Upper lobe of left lung (tissue), 6 donors: ENCODE results near the gene AGBL4. TPM values are rescaled to one million over a fixed set of nuclear protein-coding genes. Genes with fewer than 3 reads are reported as not detected.

Experiments
- ATAC-seq, 2 donors: fragments of 200-7000 bp; cut with Tn5 transposase; one replicate each; pipeline ENCODE4 v1.9.1; 2022; ENCODE audit warnings: mild to moderate bottlenecking in 2 of 2, moderate library complexity in 2 of 2; ENCODE audit not compliant: low FRiP score in 2 of 2
- DNase-seq, 2 donors: peaks; one replicate each; pipeline ENCODE4 v3.0.0-alpha.2; 2019 to 2020
- H3K27ac ChIP-seq, 4 donors: fragments of 200-600 bp; sonication (generic); one replicate each; pipeline ENCODE4 v1.5.1; 2016 to 2019
- H3K27me3 ChIP-seq, 4 donors: fragments of 200-600 bp; sonication (generic); one replicate each; pipeline ENCODE4 v1.5.1; 2017 to 2019
- H3K36me3 ChIP-seq, 4 donors: fragments of 200-600 bp; sonication (generic); one replicate each; pipeline ENCODE4 v1.5.1; 2016 to 2019
- H3K4me1 ChIP-seq, 4 donors: fragments of 200-600 bp; sonication (generic); one replicate each; pipeline ENCODE4 v1.5.1; 2018 to 2019
- H3K4me3 ChIP-seq, 4 donors: fragments of 200-600 bp; sonication (generic); one replicate each; pipeline ENCODE4 v1.5.1; 2017 to 2019; ENCODE audit warnings: mild to moderate bottlenecking in 2 of 4, moderate library complexity in 1 of 4
- H3K9me3 ChIP-seq, 4 donors: fragments of 200-600 bp; sonication (generic); one replicate each; pipeline ENCODE4 v1.5.1; 2018 to 2019
- EP300 ChIP-seq, 4 donors: sonication (generic); formaldehyde crosslinking; IDR thresholded peaks; one replicate each; pipeline ENCODE4 v1.5.1; 2017; ENCODE audit warnings: antibody characterized with exemption in 4 of 4, control low read depth in 2 of 4
- POLR2A ChIP-seq, 4 donors: fragments of 450-650 bp; IDR thresholded peaks; one replicate each; pipeline ENCODE4 v1.5.1; 2016 to 2017; ENCODE audit warnings: antibody characterized with exemption in 4 of 4, mild to moderate bottlenecking in 2 of 4
- POLR2AphosphoS5 ChIP-seq, 2 donors: sonication (generic); formaldehyde crosslinking; IDR thresholded peaks; one replicate each; pipeline ENCODE4 v1.5.1; 2017; ENCODE audit warnings: antibody characterized with exemption in 2 of 2
- WGBS, 2 donors: methylation state at CpG; one replicate each; pipeline ENCODE4 v1.1.5; 2017 to 2018; 5-methylcytosine and 5-hydroxymethylcytosine counted together
- total RNA-seq, 6 donors: library from RNA; depleted of rRNA in 4 of 6; stranded (reverse); fragments of >200 nt in 4 of 6; gene quantifications; one replicate each; pipeline versions ENCODE4 v1.1.0 to v1.2.1, GENCODE V29; 2016 to 2021
- TF ChIP-seq, protein P1 (sequence below), 6 experiments: fragments of 450-650 bp in 4 of 6; fragments of 200-600 bp in 2 of 6; sonication (generic) in 2 of 6; IDR thresholded peaks; one replicate each; pipeline ENCODE4 v1.5.1; 2016 to 2019; ENCODE audit warnings: antibody characterized with exemption in 6 of 6
- donor health status: DM: no; HTN: no; CAD: no; lungs with moderate emphysema.
- donor health status: DM: no; HTN: yes; CAD: no; lungs with severe emphysema.

AGBL4 gene
- total RNA-seq, 6 donors from 2014 or later: 0.57 to 10.5 (median 1.5) TPM

DNA sequence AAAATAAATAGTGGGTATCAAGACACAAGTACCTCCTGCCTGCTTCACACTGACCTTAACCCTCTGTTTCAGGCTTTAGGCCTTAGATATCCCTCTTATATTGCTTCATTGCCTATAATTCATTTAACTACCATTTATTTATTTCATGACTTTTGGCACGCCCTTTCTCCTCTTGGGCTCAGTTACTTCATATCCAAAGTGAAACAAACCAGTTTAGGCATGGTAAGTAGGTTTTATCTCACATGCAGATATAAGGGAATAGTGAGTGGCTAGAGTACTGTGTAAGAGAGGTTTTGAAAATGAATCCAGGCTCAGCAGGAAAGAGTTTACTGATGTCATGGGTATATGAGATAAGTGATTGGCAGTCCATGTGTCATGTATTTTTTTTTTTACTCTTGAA, 1177.3 kb downstream of the AGBL4 start:
- Histone ChIP-seq H3K4me3 (no peak overlapping the region), H3K36me3 (no peaks in the 10 kb centered on the region), H3K9me3 (no peaks in the 10 kb centered on the region), H3K27ac (no peak overlapping the region), H3K27me3 (no peaks in the 10 kb centered on the region), H3K4me1 (no peaks in the 10 kb centered on the region)
- DNase-seq (no peak), ATAC-seq (no peak)
- 84 to 85% methylated on average over 1 of the region's 1 CpG for WGBS, 2 donors
- TF ChIP-seq POLR2A (IDR thresholded peaks at IDR 0.05) (no peak), POLR2AphosphoS5 (IDR thresholded peaks at IDR 0.05) (no peak), EP300 (IDR thresholded peaks at IDR 0.05) (no peak)
- TF ChIP-seq, protein P1, sequence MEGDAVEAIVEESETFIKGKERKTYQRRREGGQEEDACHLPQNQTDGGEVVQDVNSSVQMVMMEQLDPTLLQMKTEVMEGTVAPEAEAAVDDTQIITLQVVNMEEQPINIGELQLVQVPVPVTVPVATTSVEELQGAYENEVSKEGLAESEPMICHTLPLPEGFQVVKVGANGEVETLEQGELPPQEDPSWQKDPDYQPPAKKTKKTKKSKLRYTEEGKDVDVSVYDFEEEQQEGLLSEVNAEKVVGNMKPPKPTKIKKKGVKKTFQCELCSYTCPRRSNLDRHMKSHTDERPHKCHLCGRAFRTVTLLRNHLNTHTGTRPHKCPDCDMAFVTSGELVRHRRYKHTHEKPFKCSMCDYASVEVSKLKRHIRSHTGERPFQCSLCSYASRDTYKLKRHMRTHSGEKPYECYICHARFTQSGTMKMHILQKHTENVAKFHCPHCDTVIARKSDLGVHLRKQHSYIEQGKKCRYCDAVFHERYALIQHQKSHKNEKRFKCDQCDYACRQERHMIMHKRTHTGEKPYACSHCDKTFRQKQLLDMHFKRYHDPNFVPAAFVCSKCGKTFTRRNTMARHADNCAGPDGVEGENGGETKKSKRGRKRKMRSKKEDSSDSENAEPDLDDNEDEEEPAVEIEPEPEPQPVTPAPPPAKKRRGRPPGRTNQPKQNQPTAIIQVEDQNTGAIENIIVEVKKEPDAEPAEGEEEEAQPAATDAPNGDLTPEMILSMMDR (IDR thresholded peaks at IDR 0.05): no peak

DNA sequence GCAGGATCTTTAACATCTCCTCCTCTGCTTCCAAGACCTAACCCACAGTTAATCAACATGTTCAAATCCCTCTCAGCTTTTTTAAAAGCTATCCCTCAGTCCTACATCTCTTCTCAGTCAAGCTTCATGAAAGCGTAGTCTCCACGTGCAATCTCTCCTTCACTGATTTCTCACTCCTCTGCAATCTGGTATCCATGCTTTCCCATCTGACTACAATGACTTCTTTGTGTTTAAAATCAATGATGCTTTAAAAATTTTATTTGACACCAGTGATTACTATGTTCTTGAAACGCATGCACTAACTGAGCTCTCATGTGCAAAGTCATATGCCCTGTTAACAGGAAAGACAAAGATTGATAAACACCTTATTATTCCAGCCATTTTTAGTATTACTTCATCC, 1179.6 kb downstream of the AGBL4 start:
- H3K27ac ChIP-seq: no peak overlapping the region
- no peak for DNase-seq
- TF ChIP-seq POLR2AphosphoS5 (IDR thresholded peaks at IDR 0.05) (no peak), EP300 (IDR thresholded peaks at IDR 0.05) (no peak), POLR2A (IDR thresholded peaks at IDR 0.05) (no peak)
- TF ChIP-seq, protein P1 (IDR thresholded peaks at IDR 0.05): no peak
- H3K9me3 ChIP-seq: no peaks in the 10 kb centered on the region
- H3K4me3 ChIP-seq: no peak overlapping the region
- no peaks in the 10 kb centered on the region for H3K36me3 ChIP-seq
- peaks cover 0 to 3% (median 0%) of the 10 kb centered on the region in 4 donors for H3K27me3 ChIP-seq
- 77 to 84% methylated on average over 3 of the region's 3 CpGs for WGBS, 2 donors
- ATAC-seq: no peak
- H3K4me1 ChIP-seq: no peaks in the 10 kb centered on the region

DNA sequence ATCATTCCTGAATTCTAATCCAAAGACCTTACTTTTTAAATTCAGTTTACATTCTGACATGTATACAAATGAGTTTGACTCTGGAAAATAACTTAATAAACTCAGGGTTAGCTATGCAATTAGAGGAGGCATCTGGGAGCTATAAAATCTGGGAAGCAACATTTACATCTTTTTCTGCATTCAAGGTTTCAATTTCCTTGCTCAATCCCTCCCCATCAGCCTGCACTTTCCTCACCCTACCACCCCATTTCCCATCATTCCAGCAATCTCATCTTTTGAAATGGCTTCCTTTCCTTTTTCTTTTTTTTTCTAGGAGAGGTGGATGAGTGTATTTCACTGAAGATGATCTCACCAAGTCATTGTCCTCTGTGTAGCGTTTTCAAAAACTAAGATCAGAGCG, 1181.8 kb downstream of the AGBL4 start:
- Histone ChIP-seq H3K36me3 (no peaks in the 10 kb centered on the region), H3K4me3 (no peak overlapping the region), H3K9me3 (no peaks in the 10 kb centered on the region), H3K4me1 (no peaks in the 10 kb centered on the region), H3K27me3 (peaks cover 0 to 3% (median 0%) of the 10 kb centered on the region in 4 donors), H3K27ac (no peak overlapping the region)
- DNase-seq (no peak), ATAC-seq (no peak)
- WGBS, 2 donors: 40 to 44% methylated on average over 2 of the region's 2 CpGs
- TF ChIP-seq POLR2AphosphoS5 (IDR thresholded peaks at IDR 0.05): no peak
- TF ChIP-seq, protein P1 (IDR thresholded peaks at IDR 0.05): no peak
- no peak for TF ChIP-seq POLR2A (IDR thresholded peaks at IDR 0.05)
- TF ChIP-seq EP300 (IDR thresholded peaks at IDR 0.05): no peak

DNA sequence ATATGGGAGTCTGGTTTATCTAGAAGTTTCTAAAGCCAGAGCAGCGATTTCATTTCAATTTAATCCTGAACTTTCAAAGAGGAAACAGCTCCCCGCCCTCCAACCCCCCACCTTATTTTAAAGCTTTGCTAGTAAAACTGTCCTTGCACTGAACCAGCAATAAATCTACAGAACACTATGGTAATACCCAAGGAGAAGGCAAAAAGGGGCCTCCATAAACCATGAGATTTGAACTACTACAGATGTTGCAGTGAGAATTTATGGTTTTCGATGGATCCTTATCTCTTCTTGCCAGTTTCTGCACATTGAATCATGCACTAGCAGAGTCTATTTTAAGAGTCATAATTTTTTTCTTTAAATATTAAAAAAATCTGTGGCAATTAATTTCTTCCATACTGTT, 1182.3 kb downstream of the AGBL4 start:
- peaks cover 0 to 3% (median 0%) of the 10 kb centered on the region in 4 donors for H3K27me3 ChIP-seq
- no peaks in the 10 kb centered on the region for H3K4me1 ChIP-seq
- DNase-seq (no peak), ATAC-seq (no peak)
- no peak overlapping the region for H3K4me3 ChIP-seq
- H3K36me3 ChIP-seq: no peaks in the 10 kb centered on the region
- no peaks in the 10 kb centered on the region for H3K9me3 ChIP-seq
- TF ChIP-seq EP300 (IDR thresholded peaks at IDR 0.05): no peak
- TF ChIP-seq, protein P1 (IDR thresholded peaks at IDR 0.05): no peak
- no peak overlapping the region for H3K27ac ChIP-seq
- WGBS, 2 donors: 66 to 68% methylated on average over 3 of the region's 3 CpGs

DNA sequence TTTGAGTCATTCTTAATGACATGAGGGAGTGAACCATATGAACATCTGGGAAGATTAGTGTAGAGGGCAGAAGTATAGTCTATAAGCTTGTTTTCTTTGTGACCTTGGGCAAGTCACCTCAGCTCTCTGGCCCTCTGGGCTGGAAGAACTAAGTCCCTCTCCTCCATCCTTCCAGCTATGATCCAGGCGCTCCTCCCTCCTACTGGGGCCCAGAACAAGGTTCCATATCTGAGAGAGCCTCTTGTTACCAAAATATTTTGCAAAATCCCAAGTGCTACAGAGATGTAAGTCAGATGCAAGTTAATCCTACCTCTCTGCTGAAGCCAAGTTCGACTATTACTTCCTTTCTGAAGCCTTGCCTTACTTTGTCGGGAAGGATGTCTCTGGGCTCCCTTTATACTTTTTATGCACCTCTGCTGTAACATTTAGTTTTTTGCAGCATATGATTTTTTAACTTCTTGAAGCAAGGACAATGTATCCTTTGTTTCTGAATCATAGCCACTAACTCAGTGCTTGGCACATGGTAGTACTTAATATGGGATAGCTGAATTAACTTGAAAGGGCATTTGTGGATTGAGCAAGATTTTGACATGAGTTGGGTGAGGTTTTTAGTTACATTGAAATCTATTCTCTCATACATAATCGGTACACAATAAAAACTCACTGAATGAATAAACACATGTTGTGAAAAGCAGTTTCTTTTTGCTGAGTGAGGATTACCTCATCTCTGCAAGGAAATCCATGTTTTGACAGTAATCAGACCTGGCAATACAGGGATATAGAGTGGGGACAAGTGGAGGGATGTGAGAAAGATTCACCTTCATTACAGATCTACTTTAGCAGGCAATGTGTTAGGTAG, 1192.4 kb downstream of the AGBL4 start:
- Histone ChIP-seq H3K27me3 (no peaks in the 10 kb centered on the region), H3K27ac (no peak overlapping the region), H3K4me3 (no peak overlapping the region), H3K36me3 (no peaks in the 10 kb centered on the region), H3K9me3 (no peaks in the 10 kb centered on the region), H3K4me1 (no peaks in the 10 kb centered on the region)
- DNase-seq (no peak), ATAC-seq (no peak)
- TF ChIP-seq POLR2A (IDR thresholded peaks at IDR 0.05): no peak
- no peak for TF ChIP-seq POLR2AphosphoS5 (IDR thresholded peaks at IDR 0.05)
- WGBS, 2 donors: 88 to 89% methylated on average over 4 of the region's 4 CpGs
